ENCODE measurements around the gene RPH3AL.

DNA sequence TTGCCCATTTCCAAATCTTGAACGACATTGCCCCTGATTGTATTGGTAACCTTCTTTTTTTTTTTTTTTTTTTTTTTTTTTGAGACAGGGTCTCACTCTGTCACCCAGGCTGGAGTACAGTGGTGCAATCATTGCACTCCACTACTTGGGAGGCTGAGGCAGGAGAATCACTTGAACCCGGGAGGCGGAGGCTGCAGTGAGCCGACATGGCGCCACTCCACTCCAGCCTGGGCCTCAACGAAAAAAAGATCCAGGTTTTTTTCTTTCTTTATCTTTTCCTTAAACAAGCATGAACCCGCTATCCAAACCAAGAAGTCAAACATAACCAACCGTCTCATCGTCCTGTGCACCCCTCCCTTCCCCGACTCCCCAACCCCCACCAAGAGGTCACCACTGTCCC is 47.6 kb upstream of the RPH3AL start:
- TF ChIP-seq POLR2AphosphoS5 (IDR thresholded peaks at IDR 0.05) (no peak), CTCF (IDR thresholded peaks at IDR 0.05 in 8 of 11, conservative IDR thresholded peaks at IDR 0.05 in 3 of 11) (no peak)
